Ovary (tissue), 3 donors: Measurements from ENCODE around the gene BAZ2B.

Experiments used
- EP300 ChIP-seq: sonication (generic); formaldehyde crosslinking; IDR thresholded peaks from one replicate; pipeline ENCODE4 v1.6.1; 2017; ENCODE audit warnings: antibody characterized with exemption
- POLR2A ChIP-seq: fragments of 450-650 bp; IDR thresholded peaks from one replicate; pipeline ENCODE4 v1.6.1; 2017; ENCODE audit warnings: antibody characterized with exemption, mild to moderate bottlenecking, moderate library complexity
- TF ChIP-seq, protein P1 (sequence below), 3 donors: fragments of 450-650 bp in 2 of 3; fragments of 200-600 bp in 1 of 3; IDR thresholded peaks; one replicate each; pipeline versions ENCODE4 v1.5.1 to v1.8.0; 2016 to 2022; ENCODE audit warnings: antibody characterized with exemption in 3 of 3, mild to moderate bottlenecking in 1 of 3
- donor health status: DM: no; HTN: no; CAD: no.

DNA sequence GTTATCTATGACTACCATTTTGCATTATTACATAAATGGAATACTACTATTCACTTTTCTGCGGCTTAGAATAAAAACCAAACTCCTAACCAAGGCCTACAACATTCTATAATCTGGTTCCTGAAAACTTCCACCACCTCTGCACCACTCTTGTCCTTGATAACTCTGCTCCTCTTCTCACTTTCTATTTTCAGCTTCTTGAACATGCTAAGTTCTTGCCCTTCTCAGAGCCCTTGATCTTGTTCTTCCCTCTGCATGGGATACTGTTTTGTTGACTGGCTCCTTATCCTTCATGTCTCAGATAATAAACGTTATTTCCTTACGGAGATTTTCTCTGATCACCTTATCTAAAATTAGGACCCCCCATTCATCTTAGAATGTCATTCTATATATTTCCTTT is 264.4 kb downstream of the BAZ2B start:
- TF ChIP-seq, protein P1, sequence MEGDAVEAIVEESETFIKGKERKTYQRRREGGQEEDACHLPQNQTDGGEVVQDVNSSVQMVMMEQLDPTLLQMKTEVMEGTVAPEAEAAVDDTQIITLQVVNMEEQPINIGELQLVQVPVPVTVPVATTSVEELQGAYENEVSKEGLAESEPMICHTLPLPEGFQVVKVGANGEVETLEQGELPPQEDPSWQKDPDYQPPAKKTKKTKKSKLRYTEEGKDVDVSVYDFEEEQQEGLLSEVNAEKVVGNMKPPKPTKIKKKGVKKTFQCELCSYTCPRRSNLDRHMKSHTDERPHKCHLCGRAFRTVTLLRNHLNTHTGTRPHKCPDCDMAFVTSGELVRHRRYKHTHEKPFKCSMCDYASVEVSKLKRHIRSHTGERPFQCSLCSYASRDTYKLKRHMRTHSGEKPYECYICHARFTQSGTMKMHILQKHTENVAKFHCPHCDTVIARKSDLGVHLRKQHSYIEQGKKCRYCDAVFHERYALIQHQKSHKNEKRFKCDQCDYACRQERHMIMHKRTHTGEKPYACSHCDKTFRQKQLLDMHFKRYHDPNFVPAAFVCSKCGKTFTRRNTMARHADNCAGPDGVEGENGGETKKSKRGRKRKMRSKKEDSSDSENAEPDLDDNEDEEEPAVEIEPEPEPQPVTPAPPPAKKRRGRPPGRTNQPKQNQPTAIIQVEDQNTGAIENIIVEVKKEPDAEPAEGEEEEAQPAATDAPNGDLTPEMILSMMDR (IDR thresholded peaks at IDR 0.05): no peak
- TF ChIP-seq POLR2A: no peak
- TF ChIP-seq EP300: no peak
